Activated CD8-positive, alpha-beta memory T cell treated with anti-CD3 and anti-CD28 coated beads for 24 hours (primary cell): ENCODE results near the gene UBN2.
"Not testable (repeated sequence)": the region's sequence is repeated elsewhere in the genome, so short reads cannot be mapped to it uniquely, and the experiment has no call there.

Source experiments
- DNase-seq: peaks from one replicate; pipeline ENCODE4 v3.0.0-alpha.2; 2020

UBN2 gene

GRCh38 chr7:139300390-139300789, 69.4 kb downstream of the UBN2 start:
- no peak for DNase-seq

GRCh38 chr7:139304517-139304916, 73.5 kb downstream of the UBN2 start:
- no peak for DNase-seq

- no peak for DNase-seq
These were observed 87.0 kb downstream of the UBN2 start for GRCh38 chr7:139317939-139318505.

- DNase-seq = no peak
These were observed 90.2 kb downstream of the UBN2 start for GRCh38 chr7:139321071-139321745.

- not testable (repeated sequence) for DNase-seq
These were observed 93.7 kb downstream of the UBN2 start for GRCh38 chr7:139324709-139325108.

- no peak for DNase-seq
These were observed 97.3 kb downstream of the UBN2 start for GRCh38 chr7:139328375-139328774.

- no peak for DNase-seq
These were observed 98.1 kb downstream of the UBN2 start for GRCh38 chr7:139329119-139329518.

- no peak for DNase-seq
These were observed 99.4 kb downstream of the UBN2 start for GRCh38 chr7:139330333-139331030.

- peak; percentile 38 for DNase-seq
These were observed 101.8 kb downstream of the UBN2 start for GRCh38 chr7:139332697-139333359.

GRCh38 chr7:139333443-139333842, 102.4 kb downstream of the UBN2 start:
- peak; percentile 7 for DNase-seq

- DNase-seq = peak; percentile 5
These were observed 103.5 kb downstream of the UBN2 start for GRCh38 chr7:139334399-139335150.

- no peak for DNase-seq
These were observed 108.0 kb downstream of the UBN2 start for GRCh38 chr7:139339025-139339424.

GRCh38 chr7:139339698-139340036, 108.6 kb downstream of the UBN2 start:
- DNase-seq = no peak

- peak; percentile 99 for DNase-seq
These were observed 109.2 kb downstream of the UBN2 start for GRCh38 chr7:139340037-139340807.

- no peak for DNase-seq
These were observed 109.7 kb downstream of the UBN2 start for GRCh38 chr7:139340808-139341057.

GRCh38 chr7:139341058-139341775, 110.2 kb downstream of the UBN2 start, which contains the start of gene FMC1:
TSS of gene FMC1 (plus strand) at chr7:139341337. CDS start at chr7:139341385, 48 bp downstream.
- peak; percentile 92 for DNase-seq

- no peak for DNase-seq
These were observed 110.8 kb downstream of the UBN2 start for GRCh38 chr7:139341776-139342226.

- DNase-seq = no peak
These were observed 114.0 kb downstream of the UBN2 start for GRCh38 chr7:139345042-139345441.

- DNase-seq = no peak
These were observed 120.0 kb downstream of the UBN2 start for GRCh38 chr7:139351027-139351426.

- no peak for DNase-seq
These were observed 123.7 kb downstream of the UBN2 start for GRCh38 chr7:139354729-139355128.

- no peak for DNase-seq
These were observed 124.3 kb downstream of the UBN2 start for GRCh38 chr7:139355320-139355719.
